HL-60/S4 treated with phorbol 12-myristate 13-acetate at 8.2 ng/mL for 4 days and 3 days (cell line): Measurements from ENCODE around the gene GALR3.

Experiments
- in situ Hi-C: fragments of 300-500 bp; cut with MboI; formaldehyde crosslinking; loops from 2 replicates; pipeline ENCODE4 v1.15.0; 2022; ENCODE audit warnings: low sequenced_read_pairs

GALR3 gene

DNA sequence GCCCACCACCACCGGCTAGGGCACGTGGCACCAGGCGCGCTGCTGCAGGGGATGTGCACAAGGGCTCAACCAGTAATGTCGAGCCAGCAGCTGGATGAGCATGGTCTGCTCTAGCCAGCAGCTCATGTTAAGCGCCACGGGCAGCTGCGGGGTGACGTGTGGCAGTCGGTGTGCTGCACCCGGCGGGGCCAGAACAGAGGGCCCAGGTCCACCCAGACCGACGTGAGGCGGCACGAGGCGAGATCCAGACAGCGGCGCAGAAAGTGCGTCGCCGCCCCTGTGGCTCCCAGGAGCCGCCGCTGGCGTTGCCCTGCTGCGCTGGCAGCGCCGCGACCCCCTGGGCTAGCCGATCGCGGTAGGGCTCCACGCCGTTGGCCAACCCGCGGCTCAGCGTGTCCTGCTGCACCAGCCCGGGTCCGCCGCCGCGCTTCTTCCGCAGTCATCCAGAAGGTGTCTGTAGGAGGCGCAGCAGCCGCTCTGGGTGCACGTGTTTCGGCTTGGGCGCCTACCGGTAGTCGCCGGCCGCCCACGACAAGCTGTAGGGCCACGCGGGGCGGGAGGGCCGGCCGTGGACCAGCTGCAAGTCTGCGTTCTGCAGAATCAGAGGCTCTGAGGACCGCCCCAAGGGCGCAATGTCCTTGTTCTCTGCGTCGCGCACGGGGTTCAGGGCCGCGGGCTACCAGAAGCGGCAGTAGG, 4.6 kb upstream of the GALR3 start:
- in situ Hi-C loops = no loop called here

DNA sequence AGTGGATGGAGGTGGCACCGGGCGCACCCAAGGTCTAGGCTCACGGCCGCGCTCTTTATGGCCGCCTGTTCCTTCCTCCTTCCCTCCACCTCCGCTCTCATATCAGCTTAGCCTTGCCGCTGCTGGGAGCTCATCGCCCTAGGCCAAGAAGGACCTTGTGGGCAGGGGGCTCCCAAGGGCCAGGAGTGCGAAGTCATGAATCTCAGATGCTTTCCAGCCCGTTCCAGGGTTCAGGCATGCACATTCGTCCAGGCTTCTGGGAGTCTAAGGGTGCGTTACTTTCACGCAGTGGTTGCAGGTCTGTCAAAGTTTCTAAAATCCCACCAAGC, 4.1 kb upstream of the GALR3 start:
- in situ Hi-C loops = no loop called here

GRCh38 chr22:37820350-37820749, 2.8 kb upstream of the GALR3 start:
- in situ Hi-C loops = no loop called here

DNA sequence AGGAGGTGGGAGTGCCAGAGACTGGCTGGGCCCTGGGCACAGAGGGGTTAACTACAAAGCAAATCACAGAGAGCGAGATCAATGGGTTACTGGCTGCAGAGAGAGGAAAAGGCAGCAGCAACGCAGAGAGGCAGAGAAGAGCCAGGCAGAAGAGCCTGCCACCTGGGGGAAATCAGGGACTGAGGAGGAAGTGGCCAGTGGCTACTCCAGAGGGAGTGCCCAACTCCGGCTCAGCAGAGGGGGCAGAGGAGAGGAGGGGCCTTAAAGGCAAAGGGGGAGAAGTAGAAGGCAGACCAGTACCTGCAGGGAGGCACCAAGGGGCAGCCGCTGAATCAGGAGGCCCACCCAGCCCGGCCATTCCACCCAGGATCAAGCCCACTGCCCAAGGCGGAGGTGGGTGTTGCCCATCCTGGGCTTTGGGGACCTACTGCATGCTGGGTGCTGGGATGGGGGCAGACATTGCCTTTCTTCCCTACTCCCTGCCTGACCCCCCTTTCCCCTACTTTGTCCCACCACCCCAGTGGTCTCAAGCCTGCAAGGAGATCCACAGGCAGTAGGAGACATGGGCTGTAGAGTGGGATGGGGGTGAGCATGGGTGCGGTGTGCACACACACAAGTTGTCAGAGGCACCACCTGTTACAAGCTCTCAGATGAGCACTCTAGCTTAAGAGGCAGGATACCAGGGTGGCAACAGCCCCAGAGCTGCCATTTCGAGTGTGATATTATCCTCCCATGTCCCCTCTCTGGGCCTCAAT, 926 bp upstream of the GALR3 start:
- in situ Hi-C loops = no loop called here

DNA sequence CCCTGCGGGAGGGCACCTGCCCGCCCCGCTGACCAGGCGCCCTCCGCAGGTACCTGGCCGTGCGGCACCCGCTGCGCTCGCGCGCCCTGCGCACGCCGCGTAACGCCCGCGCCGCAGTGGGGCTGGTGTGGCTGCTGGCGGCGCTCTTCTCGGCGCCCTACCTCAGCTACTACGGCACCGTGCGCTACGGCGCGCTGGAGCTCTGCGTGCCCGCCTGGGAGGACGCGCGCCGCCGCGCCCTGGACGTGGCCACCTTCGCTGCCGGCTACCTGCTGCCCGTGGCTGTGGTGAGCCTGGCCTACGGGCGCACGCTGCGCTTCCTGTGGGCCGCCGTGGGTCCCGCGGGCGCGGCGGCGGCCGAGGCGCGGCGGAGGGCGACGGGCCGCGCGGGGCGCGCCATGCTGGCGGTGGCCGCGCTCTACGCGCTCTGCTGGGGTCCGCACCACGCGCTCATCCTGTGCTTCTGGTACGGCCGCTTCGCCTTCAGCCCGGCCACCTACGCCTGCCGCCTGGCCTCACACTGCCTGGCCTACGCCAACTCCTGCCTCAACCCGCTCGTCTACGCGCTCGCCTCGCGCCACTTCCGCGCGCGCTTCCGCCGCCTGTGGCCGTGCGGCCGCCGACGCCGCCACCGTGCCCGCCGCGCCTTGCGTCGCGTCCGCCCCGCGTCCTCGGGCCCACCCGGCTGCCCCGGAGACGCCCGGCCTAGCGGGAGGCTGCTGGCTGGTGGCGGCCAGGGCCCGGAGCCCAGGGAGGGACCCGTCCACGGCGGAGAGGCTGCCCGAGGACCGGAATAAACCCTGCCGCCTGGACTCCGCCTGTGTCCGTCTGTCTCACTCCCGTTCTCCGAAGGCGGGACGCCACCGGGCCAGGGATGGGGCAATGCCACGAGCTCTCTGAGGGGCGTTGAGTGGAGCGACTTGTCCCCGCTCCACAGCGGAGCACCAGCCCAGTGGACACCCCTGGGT, 1.8 kb downstream of the GALR3 start:
- in situ Hi-C loops = no loop called here

DNA sequence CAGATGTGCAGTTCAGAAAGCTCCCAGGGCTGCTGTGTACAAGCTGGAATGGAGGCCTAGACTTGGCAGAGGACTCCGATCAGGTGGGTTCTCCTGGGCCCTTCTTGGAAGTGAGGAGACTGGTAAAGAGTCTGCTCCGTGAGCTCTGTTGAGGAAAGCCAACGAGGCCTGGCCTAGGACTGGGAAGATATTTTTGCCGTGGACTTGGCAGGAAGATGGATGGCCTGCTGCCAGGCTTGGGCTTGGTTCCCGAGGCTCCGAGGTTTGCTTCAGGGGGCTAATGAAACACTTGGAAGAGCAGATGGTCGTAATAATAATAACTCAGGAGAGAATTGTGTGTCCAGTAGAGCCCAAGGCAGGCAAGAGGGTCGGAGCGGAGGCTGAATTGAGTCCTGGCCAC, 3.9 kb downstream of the GALR3 start:
- in situ Hi-C loops = no loop called here

- in situ Hi-C loops = no loop called here
Measured at GRCh38 chr22:37830093-37830842, 7.1 kb downstream of the GALR3 start.

DNA sequence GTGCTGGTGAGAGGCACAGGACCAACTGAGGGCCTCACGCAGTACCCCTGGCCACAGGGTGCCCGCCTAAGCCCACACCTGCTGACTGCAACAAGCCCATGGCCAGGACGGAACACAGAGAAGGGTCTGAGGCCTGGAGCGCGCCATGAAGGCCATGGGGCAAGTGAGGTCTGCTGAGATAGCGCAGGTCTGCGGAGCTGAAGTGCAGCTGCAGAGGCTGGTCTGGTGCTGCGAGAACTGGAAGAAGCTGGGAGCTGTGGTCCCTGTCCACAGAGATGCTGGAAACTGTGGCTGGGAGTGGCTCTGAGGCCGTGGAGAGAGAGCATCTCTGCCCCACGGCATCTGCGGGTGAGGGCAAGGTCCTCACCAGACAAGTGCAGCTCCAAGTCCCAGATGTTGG, 8.3 kb downstream of the GALR3 start:
- in situ Hi-C loops = no loop called here

DNA sequence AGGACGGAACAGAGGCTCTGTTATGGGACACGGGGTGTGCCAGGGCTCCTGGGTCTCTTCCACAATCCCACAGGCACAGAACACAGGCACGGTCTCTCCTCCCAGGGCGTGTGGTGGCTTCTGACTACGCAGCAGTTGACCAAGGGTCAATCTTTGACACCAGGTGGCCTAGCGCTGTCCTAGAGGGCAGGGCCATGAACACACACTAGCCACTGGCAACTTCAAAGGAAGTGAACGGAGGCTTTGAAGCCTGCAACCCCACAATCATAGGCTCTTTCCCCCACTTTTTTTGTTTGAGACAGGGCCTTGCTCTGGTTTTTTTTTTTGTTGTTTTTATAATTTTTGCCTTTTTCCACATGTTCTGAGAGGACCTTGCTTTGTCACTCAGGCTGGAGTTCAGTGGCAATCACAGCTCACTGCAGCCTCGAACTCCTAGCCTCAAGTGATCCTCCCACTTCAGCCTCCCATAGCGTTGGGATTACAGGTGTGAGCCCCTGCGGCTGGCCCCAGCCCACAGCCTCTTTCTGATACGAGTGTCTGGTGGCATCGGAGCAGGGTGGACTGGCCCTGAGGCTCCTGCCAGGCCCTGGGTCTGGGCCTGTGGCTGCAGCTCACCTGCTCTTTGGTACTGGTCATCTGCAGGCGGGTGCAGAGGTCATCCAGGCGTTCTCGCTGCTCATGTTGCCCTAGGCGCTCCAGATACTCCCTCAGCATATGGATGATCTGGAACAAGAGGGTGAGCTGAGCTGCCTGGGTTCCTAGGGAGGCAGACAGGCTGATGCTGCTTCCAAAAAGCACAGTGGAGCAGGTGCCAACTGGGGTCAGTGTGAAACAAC, 9.1 kb downstream of the GALR3 start:
- in situ Hi-C loops = no loop called here

DNA sequence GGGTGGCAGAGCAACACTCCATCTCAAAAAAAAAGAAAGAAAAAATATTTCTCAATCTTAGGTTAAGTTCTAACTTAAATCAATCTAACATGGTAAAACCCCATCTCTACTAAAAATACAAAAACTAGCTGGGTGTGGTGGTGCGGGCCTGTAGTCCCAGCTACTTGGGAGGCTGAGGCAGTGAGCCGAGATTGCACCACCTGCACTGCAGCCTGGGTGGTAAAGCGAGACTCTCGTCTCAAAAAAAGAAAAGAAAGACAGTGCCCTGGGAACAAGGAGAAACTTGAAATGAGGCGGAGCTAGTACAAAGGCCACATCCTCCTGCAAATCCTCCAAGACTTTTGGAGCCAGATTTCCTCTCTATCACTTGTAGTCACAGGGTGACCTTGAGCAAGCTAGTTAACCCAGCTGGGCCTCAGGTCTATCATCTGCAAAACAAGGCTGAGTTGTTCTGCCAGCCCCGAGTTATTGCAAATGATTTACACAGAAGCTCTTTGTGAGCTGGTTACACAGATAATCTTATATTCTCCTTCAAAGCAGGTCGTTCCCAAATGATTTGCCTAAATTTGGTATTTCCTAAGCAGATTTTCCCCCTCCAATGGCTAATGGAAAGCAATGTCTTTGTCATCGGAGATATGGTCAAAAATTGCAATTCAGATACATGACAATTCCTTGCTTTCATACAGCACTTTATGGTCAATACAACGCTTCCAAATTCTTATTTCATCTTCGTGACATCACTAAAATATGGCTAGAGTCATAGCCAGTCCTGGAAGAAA, 19.0 kb downstream of the GALR3 start:
- in situ Hi-C loops = no loop called here

- in situ Hi-C loops = no loop called here
Measured at GRCh38 chr22:37843741-37844089, 20.5 kb downstream of the GALR3 start.

GRCh38 chr22:37844904-37845329, 21.7 kb downstream of the GALR3 start:
- in situ Hi-C loops = no loop called here

DNA sequence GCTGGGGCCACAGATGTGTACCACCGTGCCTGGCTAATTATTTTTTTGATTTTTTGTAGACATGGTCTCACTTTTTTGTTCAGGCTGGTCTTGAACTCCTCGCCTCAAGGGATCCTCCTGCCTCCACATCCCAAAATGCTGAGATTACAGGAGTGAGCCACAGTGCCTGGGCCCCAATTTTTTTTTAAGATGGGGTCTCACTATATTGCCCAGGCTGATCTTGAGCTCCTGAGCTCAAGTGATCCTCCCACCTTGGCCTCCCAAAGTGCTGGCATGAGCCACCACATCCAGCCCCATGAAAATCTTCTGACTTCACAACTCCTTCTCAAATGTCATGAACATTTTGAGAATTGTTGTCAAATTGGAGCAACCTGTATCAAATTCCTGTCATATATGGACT, 23.3 kb downstream of the GALR3 start:
- in situ Hi-C loops = no loop called here

- in situ Hi-C loops = no loop called here
Measured at GRCh38 chr22:37848587-37849088, 25.5 kb downstream of the GALR3 start.

- in situ Hi-C loops = no loop called here
Measured at GRCh38 chr22:37849089-37849751, 26.0 kb downstream of the GALR3 start, which contains the start of gene EIF3L. EIF3L (plus strand) TSS chr22:37849419; CDS start chr22:37849450, 31 bp downstream.

DNA sequence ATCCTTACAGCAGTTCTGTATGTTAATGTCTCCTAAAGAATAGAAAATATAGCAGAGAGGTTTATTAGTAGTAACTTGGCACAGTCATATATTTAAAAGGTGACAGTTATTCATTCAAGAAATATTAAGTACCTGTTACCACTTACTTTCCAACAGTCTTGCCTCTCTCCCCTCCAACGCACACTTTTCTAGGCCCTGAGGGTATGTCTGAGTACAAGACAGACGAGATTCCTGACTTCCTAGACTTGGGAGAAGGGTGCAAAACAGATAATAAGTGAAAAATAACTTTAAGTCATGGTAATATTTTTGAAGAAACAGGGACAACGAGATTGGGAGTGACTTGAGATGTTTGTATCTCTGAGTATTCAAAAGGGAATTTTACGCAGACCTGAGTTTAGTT, 27.6 kb downstream of the GALR3 start:
- in situ Hi-C loops = no loop called here

DNA sequence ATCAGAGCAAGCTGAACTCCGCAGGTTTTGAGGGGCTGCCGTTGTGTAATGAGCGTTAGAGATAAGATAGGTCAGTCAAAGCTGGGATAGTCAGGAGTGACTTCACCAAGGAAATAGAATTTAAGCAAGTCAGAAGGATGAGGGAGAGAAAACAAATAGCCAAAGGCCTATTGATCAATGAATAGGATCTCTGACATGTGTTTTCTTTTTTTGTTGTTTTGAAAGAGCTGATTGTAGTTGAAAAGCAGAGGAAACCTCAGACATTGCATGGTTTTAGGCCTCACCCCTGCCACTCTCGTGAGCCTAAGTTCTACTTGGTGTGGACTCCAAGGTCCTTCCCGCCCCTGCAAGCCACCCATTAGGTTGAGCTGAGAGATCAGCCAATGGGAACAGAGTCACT, 29.2 kb downstream of the GALR3 start:
- in situ Hi-C loops = no loop called here

DNA sequence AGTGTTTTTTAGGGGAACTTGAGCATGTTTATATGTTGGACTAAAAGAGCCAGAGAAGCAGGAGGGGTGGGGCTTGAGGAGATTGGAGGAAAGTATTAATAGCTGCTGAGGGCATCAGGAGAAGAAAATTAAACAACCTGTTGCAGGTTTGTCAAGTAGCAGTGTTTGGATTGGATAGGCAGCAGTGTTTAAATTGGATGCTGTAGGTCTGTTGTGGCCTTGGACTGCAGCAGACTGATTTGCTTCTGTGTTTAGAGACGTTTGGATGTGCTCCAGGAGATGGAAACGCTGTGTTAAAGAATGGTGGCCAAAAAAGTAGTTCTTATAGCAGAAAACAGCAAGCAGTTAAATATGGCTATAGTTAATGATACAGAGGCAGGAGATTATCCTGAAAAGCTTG, 31.8 kb downstream of the GALR3 start:
- in situ Hi-C loops = no loop called here
